ENCODE measurements around the gene CD7.

Gene CD7

GRCh38 chr17:82314727-82315605 is 2.4 kb downstream of the CD7 start:
- no peak for DNase-seq (ENCODE audit: low read depth)

GRCh38 chr17:82314012-82314726 is 3.2 kb downstream of the CD7 start:
- DNase-seq (ENCODE audit: low read depth): no peak

- no peak for DNase-seq (ENCODE audit: low read depth)
Observed at GRCh38 chr17:82313195-82314011, 4.0 kb downstream of the CD7 start.

DNA sequence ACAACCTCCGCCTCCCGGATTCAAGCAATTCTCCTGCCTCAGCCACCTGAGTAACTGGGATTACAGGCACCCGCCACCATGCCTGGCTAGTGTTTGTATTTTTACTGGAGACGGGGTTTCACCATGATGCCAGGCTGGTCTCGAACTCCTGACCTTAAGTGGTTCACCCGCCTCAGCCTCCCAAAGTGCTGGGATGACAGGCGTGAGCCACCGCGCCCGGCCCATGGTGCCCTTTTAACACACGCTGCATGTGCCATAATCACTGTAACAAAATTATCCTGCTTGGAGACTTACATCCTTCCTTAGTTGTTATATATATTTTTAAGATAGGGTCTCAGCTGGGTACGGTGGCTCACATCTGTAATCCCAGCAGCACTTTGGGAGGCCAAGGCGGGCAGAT is 5.4 kb downstream of the CD7 start:
- DNase-seq (ENCODE audit: low read depth): no peak

GRCh38 chr17:82310877-82311276 is 6.5 kb downstream of the CD7 start:
- DNase-seq (ENCODE audit: low read depth): no peak

DNA sequence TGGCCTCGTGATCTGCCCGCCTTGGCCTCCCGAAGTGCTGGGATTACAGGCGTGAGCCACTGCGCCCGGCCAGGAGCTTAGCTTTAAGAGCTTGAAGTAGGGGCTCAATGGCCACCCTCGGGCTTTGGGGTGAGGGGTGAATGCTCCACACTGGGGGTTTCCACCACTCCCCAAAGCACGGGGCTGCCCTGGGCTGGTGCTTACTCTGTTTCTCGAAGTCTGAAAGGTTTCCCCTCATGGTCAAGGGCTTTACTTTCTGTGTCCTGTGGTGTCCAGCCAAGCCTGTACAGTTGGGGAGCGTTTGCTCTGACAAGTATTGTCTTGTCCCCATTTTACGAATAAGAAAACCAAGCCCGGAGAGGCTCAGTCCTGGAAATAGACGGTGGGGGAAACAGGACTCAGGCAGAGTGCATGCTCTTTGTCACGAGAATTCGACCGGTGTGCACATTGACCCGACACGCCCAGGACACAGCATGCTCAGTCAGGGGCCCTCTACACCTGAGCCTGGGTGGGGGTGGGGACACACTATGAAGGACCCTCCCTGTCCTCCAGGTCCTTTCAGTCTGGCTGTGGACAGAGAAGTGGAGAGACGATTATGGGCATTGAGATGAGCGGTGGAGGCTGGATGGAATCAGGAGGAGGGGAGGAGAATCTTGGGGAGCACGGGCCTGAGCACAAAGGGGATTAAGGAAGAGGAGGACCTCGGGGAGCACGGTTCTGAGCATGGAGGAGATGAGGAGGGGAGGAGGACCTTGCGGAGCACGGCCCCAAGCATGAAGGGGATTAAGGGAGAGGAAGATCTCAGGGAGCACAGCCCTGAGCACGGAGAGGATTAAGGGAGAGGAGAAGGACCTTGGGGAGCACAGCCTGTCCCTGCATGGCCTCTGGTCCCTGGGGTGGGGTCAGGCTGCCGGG is 7.5 kb downstream of the CD7 start:
- no peak for DNase-seq (ENCODE audit: low read depth)

- no peak for DNase-seq (ENCODE audit: low read depth)
Observed at GRCh38 chr17:82305727-82306300, 11.6 kb downstream of the CD7 start.

GRCh38 chr17:82304826-82305726 is 12.3 kb downstream of the CD7 start:
- DNase-seq (ENCODE audit: low read depth): no peak

DNA sequence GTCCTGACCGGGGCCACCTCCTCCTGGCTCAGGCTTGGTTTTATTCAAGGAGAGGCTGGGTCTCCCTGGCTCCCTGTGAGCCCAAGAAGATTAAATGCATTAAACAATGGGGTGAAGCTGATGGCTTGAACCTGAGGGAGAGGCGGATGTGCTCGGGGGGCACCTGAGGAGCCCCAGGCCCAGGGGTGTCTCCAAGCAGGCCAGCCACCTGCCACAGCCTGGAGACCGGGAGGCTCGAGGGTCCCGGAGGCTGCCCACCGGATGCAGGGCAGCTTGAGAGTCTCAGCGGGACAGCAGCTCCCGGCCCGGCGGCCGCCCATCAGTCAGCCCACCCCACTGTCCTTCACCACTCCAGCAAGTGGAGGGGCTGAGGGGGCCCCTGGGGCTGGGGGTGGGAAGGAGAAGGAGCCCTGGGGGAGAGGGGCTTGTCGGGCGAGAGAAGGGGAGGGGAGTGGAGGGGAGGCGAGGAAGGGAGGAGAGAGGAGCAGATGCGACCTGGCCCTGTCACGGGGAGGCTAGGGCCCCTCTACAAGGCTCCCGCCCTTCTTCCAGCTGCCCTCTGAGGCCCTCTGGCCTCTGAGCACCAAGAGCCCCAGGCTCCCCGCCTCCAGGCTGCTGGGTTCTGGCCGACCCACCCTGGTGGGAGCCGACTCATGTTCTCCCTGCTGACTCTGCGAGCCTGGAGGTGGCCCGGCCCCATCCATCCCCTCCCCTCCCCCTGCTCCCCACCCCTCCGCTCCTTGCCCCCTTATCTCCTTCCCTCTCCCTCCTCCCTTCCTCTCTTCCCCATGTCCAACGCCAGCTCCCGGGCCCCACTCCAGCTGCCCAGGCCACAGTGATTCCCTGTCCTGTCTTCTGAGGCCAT is 13.2 kb downstream of the CD7 start:
- DNase-seq (ENCODE audit: low read depth): no peak

- no peak for DNase-seq (ENCODE audit: low read depth)
Observed at GRCh38 chr17:82302991-82303943, 14.1 kb downstream of the CD7 start.

DNA sequence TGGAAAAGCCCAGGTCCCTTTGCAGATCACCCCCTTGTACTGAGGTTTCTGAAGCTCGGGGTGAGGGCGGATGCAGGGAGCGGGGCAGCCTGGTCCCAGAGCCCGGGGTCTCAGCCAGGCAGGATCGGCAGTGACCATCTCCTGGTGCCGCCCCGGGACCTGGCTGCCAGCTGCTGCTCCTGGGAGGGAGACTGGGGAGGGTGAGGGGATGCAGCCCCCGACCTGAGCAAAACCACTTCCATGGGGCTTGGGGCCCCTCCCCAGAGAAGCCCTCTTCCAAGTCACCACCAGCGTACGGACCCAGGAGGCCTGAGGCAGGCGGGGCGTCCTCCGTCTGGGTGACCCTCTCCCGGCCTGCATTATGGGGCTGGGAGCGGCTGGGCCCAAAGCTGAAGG is 14.8 kb downstream of the CD7 start:
- DNase-seq (ENCODE audit: low read depth): no peak

DNA sequence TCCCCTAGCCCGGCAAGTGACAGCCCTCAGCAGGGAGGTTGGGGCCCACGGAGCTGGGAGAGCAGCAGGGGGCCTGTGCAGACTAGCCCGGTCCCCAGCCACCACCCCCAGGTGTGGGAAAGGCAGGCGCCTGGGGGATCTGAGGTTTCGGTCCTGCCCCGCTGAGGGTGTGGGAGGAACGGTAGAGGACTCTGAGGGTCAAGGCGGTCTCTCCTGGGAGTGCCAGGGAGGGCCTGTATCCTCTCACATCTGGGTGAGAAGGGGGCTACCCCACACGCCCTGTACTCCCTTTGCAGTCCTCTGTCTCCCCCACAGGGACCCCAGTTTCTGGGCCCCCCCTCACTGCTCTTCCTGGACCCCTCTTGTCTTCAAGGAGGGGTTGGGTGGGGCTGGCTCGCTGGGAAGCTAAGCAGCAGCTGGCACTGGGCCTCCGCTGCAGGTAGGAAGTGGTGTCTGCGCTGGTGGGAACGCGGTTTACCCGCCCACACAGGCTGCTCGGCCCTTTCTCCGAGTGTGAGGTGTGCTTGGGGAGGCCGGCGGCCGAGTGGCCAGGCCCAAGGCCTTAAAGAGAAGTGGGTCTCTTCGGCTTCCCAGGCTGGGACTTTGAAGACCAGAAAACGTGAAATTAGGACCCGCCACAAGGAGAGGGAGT is 15.4 kb downstream of the CD7 start:
- no peak for DNase-seq (ENCODE audit: low read depth)

- no peak for DNase-seq (ENCODE audit: low read depth)
Observed at GRCh38 chr17:82301300-82301915, 16.0 kb downstream of the CD7 start.

- no peak for DNase-seq (ENCODE audit: low read depth)
Observed at GRCh38 chr17:82300707-82301270, 16.6 kb downstream of the CD7 start.

DNA sequence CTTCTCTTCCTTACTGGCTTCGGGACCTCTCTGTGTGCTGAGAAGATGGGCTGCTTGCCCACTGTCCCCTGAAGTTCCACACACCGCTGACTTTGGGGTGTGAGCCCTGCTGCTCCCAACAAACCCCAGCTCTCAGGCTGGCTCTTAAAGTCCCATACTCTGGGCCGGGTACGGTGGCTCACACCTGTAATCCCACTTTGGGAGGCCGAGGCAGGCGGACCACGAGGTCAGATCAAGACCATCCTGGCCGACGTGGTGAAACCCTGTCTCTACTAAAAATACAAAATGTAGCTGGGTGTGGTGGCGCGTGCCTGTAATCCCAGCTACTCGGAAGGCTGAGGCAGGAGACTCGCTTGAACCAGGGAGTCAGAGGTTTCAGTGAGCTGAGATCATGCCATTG is 17.2 kb downstream of the CD7 start:
- DNase-seq (ENCODE audit: low read depth): no peak

DNA sequence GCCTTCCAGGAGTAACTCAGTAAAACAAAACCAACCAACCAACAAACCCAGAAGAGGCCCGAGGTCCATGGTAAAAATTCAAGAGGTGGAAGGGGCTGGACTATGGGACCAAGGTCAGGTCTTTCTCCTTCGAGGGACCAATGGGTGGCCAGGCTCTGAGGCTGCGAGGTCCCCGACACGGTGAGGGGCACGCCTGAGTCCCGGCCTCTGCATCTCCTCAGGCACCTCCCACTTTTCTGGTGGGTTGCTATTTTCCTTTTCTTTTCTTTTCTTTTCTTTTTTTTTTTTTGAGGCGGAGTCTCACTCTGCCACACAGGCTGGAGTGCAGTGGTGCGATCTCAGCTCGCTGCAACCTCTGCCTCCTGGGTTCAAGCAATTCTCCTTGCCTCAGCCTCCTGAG is 18.0 kb downstream of the CD7 start:
- no peak for DNase-seq (ENCODE audit: low read depth)
